Hippocampal formation (tissue), 2 donors: Measurements from ENCODE around the gene CA5B.
A peak's percentile ranks its signal among the peaks of the same experiment; 100 is the strongest.
"Not testable (repeated sequence)": the region's sequence is repeated elsewhere in the genome, so short reads cannot be mapped to it uniquely, and the experiment has no call there.

Source experiments
- DNase-seq, 2 donors: peaks; one replicate each; lab custom pipeline; 2025; lab: John Stamatoyannopoulos, UW

CA5B gene

DNA sequence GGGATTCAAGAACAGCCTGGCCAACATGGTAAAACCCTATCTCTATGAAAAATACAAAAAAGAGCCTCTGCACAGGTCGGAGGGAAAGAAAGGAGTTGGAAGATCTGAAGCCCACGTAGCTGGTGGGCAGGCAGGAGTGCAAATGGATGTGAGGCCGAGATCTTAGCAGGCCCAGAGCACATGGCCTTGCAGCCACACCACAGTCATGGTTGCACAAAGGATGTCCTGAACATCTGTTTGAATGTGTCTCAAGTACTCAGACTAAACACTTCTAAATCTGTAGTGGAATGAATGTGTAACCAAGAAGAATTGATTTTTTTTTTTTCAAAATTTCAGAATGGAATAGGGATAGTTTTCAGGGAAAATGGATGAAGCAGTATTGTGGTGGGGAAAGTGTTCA, 10.8 kb downstream of the CA5B start:
- DNase-seq, result no peak

DNA sequence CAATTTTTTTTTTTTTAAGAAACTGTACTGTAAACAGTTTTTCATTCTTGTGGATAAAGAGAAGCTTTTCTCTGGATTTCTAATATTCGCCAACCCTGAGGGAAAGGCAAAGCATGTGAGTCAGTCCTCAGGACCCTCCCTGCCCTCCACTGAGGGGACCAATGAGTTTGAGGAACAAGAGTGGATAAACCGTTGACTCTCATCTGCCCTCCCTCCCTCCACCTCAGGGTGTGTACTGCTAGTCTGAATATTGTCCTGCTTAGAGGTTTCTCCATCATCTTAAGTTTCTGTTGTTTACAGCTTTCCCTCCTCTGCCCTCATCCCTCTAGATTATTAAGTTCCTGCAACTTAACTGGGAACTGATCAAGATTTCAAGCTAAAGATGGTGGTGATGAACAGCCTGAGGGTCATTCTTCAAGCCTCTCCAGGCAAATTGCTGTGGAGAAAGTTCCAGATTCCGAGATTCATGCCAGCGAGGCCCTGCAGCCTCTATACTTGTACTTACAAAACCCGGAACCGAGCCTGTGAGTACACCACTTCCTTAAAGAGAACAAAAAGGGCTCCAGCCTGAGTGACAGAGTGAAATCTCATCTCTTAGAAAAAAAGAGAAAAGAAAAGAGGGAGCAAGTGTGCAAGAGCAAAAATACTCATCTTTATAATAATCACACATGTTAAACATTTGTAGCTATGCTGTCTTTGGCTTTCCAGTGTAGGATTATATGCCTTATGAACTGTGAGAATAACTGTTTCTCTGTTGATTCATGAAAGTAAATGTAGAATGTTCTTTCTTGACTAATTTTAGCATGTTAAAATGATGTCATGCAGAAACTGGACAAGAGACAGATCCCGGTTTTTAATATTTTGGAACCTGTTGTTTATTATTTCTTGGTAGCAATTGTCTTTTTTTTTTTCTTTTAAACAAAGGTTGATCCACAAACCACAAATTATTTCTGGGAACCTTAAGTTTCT, 11.9 kb downstream of the CA5B start:
- DNase-seq, result no peak

DNA sequence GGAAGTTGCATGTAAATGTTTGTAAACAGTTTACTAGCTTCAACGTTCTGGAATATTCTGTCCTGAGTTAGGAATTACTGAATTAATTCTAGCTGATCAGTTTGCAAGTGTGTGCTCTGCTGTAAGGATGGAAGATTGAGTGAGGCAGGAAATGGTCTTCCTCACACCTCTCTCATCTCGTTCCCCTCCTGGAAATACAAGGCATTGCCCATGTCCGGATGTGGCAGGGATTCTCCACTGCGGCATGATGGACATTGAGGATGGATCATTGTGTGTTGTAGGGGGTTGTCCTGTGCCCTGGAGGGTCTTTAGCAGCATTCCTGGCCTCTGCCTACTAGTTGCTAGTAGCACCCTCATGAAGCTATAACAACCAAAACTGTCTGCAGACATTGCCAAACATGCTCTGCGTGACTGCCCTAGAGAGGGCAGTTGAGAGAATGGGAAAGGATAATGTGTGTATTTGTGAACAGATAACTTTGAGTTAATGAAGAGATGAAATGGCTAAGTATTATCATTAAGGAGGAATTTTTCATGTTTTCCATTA, 12.6 kb downstream of the CA5B start:
- DNase-seq, result no peak

DNA sequence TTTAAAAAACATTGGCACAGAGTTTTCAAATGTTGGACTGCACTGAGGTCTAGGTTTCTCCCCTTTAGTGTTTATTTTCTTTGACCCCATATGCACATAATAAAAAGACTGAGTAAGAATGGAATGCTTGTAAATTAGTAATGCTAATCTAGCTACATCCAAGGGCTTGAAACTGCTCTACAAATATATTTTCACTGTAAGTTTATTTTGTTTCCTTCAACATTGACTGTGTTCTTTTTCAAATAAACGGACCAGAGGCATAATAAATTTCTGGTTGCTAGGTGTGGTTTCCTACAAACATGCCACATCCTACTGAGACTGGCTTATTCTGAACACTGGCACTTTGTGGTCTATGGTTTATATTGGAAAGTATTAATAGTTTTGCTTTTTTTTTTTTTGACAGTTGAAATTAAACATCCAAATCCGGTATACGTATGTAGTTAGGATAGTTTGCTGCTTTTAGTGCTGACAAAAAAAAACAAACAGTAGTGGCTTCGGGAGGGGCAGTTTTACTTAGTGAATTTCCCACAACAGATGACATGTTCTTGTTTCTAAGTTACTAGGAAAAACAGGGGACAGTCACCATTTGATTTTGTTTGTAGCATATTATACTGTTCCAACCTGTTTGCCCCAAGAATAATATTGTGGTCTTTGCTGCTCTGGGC, 13.2 kb downstream of the CA5B start:
- DNase-seq, result no peak

DNA sequence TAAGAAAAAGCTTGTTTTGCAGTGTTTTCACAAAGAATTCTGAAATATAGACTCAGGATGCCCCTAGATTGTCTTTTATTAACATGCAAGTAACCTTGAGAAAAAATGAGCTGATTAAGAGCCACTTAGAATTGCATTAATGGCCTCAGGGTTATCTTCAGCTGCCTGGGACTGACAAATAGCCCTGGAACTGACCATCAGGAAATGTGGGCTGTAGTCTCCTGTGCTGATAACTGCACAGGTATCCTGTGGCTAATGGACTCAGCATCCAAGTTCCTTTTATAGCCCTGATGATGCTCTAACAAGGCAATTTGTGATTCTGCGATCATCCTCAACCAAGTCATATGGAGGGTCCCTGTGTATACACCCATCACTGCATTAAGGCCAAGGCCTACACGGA, 17.0 kb downstream of the CA5B start:
- DNase-seq, result no peak

DNA sequence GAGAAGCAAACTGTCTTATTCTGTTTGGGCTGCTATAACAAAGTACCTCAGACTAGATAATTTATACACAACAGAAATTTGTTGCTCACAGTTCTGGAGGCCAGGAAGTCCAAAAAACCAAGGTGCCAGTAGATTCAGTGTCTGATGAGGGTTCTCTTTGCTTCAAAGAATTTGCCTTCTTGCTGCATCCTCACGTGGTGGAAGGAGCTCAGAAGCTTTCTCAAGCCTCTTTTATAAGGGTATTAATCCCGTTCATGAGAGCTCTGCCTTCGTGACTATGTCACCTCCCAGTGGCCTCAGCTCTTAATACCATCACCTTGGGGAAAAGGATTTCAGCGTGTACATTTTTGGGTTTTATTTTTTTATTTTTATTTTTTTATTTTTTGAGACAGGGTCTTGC, 20.1 kb downstream of the CA5B start:
- DNase-seq, result no peak

DNA sequence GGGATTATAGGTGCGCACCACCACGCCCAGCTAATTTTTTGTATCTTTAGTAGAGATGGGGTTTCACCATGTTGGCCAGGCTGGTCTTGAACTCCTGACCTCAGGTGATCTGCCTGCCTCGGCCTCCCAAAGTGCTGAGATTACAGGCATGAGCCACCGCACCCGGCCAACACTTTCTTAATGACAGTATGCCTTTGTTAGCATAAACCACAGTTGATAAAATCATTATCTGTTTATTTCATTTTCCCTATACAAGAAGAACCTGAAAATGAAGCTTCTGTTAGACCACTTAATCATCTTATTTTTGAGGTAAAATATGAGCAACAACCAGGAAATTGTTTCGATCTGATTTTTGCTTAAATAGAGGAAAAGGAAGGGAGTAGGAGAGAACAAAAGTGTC, 21.8 kb downstream of the CA5B start:
- DNase-seq, result not testable (repeated sequence)

DNA sequence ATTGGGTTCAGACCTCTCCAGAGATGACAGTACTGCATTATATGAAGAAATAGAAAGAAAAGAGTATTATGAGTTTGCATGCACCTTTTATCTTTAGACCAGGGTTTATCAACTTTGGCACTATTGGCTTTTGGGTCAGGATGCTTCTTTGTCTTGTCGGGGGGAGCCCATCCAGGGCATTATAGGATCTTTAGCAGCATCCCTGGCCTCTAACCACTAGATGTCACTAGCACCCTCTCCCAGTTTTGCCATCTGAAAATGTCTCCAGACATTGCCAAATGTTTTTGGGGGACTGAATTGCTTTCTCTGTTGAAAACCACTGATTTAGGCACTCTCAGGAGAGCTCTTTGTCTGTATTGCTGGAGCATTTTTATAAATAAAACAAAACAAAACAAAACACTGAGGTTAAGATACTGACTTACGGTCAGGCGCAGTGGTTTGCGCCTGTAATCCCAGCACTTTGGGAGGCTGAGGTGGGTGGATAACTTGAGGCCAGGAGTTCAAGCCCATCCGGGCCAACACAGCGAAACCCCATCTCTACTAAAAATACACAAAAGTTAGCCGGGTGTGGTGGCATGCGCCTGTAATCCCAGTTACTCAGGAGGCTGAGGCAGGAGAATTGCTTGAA, 23.6 kb downstream of the CA5B start:
- DNase-seq, result peak in 1 of 2 donors; percentile 52

DNA sequence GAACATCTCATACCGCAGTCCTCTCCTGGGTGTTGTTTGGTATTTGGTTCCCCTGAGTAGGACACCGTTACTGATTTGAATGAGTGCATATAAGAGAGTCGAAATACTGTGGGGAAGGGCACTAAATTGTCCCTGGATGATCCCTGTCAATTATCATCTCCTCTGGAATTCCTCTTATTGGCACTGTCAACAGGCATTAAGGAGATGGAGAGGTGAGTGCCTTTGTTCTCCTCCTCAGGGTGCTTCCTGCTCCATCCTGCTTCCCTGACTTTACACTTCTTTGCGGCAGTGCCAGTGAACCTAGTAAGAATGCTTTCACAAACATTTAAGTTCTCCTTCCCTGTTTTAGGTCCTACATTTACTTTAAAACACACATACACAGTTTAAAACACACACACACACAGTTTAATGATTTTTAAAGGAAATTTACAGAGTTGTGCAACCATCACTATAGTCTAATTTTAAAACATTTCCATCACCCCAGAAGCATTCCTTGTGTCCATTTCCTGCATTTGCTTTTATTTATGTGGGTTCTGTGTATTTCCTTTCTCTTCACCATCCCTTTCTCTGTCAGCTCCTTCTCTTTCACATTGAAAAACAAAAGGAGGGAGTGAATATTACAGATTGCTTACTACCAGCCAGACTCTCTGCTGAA, 31.4 kb downstream of the CA5B start:
- no peak for DNase-seq

DNA sequence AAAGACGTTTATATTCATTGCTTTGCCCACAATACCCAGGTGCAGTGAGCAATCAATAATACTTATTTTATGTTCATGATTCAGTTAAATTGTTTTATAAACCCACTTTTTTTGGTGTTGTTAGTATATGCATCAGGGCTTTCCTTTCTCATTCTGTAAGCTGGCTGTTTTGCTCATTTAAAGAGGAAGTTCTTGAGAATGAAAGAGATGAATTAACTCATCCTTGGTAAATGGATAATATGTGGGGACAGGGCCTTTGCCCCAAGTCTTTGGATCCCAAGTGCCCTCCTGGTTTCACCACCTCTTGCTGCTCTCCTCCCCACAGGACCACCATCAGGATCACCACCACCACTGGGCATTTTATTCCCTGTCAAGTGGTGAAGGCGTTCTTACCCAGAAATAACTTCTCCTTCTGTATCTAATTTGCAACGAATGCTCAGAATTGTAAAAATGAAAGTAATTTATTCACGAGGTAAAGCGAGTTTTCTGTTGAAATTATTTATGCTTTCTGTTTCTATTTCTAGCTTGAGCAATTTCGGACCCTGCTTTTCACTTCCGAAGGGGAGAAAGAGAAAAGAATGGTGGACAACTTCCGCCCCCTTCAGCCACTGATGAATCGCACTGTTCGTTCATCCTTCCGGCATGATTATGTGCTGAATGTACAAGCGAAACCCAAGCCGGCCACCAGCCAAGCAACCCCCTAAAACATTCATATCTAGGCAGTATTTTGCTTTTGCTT, 44.1 kb downstream of the CA5B start:
- no peak for DNase-seq

DNA sequence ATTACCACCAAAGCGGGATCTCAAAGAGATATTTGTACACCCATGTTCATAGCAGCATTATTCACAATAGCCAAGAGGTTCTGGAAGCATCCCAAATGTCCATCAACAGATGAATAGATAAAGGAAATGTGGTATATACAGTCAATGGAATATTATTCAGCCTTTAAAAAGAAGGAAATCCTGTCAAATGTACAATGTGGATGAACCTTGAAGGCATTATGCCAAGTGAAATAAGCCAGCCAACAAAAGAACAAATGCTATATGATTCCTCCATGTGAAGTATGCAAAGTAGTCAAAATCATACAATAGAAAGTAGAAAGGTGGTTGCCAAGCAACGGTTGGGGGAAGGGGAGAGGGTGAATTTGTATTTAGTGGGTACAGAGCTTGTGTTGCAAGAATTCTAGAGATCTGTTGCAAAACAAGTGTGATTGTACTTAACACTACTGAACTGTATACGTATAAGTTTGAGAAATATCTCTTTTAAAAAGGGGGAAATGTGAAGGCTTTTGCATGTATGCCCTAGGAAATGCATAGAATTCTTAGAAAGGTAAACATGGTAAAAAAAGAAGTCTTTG, 47.2 kb downstream of the CA5B start:
- no peak for DNase-seq

DNA sequence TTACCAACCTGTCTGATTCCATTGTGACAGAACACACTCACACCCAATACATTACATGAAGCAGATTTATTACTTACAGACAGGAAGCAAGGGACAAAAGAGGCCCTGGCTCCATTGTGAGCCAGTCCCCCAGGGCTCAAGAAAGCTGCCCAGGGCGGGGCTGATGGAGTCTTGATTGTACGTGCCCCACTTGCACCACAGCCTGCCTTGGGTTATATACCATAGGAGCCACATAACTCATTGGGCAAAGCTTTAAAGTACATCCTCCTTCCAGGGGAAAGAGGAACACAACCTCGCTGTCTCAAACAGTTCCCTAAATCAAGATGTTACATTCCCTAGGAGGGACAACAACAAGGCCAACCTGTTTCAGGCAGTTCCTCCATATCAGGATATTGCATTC, 48.8 kb downstream of the CA5B start:
- no peak for DNase-seq

DNA sequence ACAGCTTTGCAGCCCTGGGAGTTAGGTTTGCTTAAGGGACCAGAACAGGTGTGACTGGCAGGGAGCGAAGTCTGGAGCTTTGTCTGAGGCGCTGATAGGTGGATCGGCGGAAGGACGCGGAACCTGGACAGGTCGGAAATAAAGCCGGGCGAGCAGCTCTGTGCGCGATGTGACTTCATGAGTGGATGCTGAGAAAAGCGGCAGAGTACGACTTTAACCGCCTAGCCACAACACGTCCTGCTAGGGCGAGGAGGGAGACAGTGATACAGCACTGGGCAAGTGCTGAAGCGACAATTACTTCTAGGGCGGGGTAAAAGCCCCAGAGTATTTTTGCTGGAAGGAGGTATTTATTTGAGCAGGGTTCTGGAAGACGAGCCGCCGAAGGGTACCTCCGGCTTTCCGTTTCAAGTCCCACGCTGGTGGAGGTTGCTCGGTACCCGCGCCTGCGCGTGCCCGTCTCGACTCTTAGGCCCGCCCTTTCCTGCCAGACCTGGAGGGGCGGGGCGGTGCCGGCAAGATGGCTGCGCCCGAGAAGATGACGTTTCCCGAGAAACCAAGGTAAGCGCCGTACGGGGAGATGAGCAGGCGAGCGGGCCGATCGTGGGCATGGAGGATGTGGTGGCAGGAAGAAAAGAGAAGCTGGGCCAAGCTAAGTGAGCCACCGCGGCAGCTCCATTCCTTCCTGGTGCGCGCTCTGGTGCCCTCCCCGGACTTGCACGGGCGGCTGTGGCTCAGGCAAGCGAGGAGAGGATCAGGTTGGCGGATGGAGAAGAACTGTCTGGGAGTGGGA, 52.1 kb downstream of the CA5B start, which contains the start of gene ZRSR2:
TSS of gene ZRSR2 (plus strand) at position 506 of the 790 bp plus-strand sequence. CDS start at position 518, 12 bp downstream.
- DNase-seq, result peak; percentile 62 to 81

DNA sequence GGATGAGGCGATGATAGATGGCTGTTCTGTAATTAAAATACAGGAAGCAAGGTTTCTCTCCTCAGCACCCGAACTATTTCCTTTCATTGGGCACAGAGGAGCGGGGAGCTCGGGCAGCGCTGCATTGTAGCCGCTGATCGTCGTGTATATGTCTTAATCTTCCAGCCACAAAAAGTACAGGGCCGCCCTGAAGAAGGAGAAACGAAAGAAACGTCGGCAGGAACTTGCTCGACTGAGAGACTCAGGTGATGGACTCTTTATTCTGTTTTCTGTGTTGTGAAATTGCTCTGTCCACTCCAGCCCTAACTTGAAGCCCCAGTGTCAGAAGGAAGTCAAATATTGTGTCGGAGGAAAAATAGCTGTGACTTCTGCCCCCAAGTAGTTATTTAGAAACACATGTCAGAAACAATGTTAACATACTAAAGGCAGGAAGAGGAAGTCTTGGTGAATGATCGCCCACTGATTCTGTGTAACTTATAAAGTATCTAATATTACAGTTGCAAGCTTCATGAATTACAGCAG, 52.8 kb downstream of the CA5B start:
- DNase-seq, result no peak

DNA sequence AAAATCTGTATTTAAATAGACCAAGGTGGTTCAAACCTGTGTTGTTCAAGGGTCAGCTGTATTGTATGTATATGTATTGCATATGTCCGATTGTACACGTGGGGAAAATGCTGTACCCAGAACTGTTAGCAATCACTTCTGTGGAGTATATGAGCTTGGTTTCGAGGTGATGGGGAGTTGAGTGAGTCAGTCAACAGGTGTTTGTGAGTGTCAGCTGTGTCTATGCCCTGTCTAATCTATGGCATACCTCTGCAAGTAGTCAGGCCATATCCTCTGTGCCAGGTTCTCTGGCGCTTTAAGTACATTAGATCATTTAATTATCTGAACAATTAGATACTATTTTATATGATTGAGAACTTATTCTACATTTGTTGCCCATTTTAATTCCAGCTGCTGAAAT, 59.6 kb downstream of the CA5B start:
- no peak for DNase-seq

DNA sequence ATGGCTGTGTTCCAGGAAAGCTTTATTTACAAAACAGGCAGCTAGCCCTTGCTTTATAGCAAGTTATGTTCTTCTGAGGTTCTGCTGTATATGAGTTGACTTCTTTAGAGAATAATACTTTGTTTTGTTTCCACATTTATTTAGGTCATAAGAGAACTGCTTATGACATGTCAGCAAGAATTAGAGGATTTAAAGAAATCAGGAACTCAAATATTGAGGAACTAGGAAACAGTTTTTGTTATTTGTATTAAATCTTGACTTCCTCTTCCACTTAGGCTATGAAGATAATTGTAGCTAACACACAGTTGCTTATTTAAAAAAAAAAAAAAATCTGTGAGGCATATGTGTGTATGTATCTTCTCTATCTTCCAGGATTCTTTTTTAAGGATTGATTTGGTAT, 66.5 kb downstream of the CA5B start:
- no peak for DNase-seq

DNA sequence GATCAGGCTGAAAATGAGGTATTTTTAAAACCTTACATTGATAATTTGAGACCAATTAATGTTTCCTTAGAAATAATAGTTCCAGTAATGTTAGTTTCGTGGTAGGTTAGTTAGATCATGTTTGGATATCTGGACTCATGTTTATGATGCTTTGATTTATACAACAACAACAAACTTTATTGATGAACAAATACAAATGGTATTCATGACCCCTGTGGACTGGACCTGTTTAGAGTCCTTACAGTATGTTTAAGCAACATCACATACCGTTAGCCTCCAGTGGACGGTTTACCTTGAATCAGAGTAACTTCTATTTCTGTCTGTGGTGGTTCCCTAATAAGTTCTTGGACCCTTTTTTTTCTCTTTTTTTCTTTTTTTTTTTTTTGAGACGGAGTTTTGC, 70.2 kb downstream of the CA5B start:
- no peak for DNase-seq

DNA sequence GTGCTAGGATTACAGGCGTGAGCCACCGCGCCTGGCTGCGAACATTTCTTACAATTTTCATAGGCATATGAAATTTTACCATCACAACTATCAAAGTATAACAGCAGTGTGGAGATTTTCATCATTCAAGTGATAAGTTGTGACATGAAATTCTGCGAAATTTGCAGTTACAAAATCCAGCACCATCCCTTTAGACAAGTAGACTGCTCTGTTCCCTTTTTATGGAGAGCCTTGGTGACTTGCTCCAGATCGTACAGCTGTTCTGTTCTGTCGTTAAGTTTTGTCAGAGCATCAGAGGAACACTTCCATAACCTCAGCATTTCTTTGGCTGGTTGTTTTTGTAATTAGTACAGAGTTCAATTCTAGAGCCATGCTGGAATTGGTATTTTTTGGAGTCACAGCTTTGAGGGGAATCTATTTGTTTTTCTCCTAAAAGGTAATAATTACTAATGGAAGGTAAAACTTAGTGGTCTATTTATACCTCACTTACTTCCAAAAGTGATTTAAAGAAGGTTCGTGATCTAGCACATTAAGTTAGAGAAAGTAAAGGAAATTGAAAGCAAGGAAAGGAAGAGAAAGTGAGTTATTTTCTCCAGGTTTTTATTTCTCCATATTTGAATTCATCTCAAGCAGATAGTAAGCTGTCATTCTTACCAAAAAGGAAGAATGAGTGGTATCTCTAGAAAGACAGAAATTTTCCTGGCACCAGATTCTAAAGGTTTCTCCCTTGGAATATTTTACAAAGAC, 74.3 kb downstream of the CA5B start:
- no peak for DNase-seq

DNA sequence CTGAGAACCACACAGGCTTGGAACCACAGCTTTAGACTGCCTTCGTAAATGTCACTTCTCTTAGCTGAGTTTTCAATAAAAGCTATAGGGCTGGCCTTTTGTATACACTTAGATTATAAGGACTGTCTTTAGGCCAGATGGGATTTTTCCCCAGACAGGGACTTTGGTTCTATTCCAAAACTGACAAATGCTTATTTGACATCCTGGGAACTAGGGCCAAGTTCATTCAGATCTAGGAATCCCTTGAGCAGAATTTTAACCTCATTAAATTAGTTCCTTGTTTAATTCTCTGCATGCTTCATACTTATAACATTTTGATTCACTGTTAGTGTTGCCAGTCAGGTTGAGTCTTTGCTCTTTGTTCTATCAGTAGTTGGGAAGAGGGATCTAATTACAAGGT, 75.3 kb downstream of the CA5B start:
- no peak for DNase-seq
